ENCODE results near the gene CRISPLD2. TPM values are rescaled to one million over a fixed set of nuclear protein-coding genes. Genes with fewer than 3 reads are reported as not detected.

Gene CRISPLD2
- total and polyA plus RNA-seq, 9 of the 15 experiments (the other 6 are each of a cell fraction or from before 2014, with no cell fraction given): 0.03 to 0.24 (median 0.04) TPM; not detected in 4

GRCh38 chr16:84952335-84953189, 132.8 kb downstream of the CRISPLD2 start (continued):
- peak; percentile 94 for TF ChIP-seq KLF16 (IDR thresholded peaks at IDR 0.05)
- TF ChIP-seq ELF2 (CRISPR knock-in tag; IDR thresholded peaks at IDR 0.05): no peak
- peak; percentile 91 to 98; a peak in 3 of 4 replicates for TF ChIP-seq UBTF (IDR thresholded peaks at IDR 0.05; ENCODE audit: borderline replicate concordance in 1 of 2, low read depth in 2 of 2, low read length in 2 of 2)
- no peak for TF ChIP-seq DIDO1 (tag; IDR thresholded peaks at IDR 0.05; ENCODE audit: low read depth)
- peak; percentile 98 for TF ChIP-seq GATA2 (CRISPR knock-in tag; IDR thresholded peaks at IDR 0.05)
- no peak for TF ChIP-seq BDP1 (IDR thresholded peaks at IDR 0.05; ENCODE audit: insufficient read depth, insufficient read length)
- TF ChIP-seq NR2F6 (CRISPR knock-in tag; IDR thresholded peaks at IDR 0.05): no peak
- TF ChIP-seq BHLHE40 (IDR thresholded peaks at IDR 0.05; ENCODE audit: low read length): peak; percentile 95
- no peak for TF ChIP-seq WHSC1 (IDR thresholded peaks at IDR 0.05; ENCODE audit: low read length)
- TF ChIP-seq NCOA1 (IDR thresholded peaks at IDR 0.05; ENCODE audit: low read depth): peak; percentile 87; the same call in 1 of the 2 replicates
- TF ChIP-seq ELK1 (CRISPR knock-in tag; IDR thresholded peaks at IDR 0.05): no peak
- no peak for TF ChIP-seq SIN3A (IDR thresholded peaks at IDR 0.05; ENCODE audit: borderline replicate concordance in 2 of 2, control insufficient read depth in 1 of 2, low read depth in 2 of 2, low read length in 2 of 2)
- no peak for TF ChIP-seq TCF7L2 (IDR thresholded peaks at IDR 0.05; ENCODE audit: low read depth, low read length)
- peak; percentile 20 to 95; a peak in 2 of 4 replicates for TF ChIP-seq TEAD1 (CRISPR knock-in tag; IDR thresholded peaks at IDR 0.05)
- TF ChIP-seq SMC3 (conservative IDR thresholded peaks at IDR 0.05; ENCODE audit: insufficient read depth, low read depth, low read length): peak; percentile 79
- no peak for TF ChIP-seq MLX (CRISPR knock-in tag; conservative IDR thresholded peaks at IDR 0.05)
- TF ChIP-seq NR1H2 (CRISPR knock-in tag; IDR thresholded peaks at IDR 0.05): peak; percentile 60; the same call in 1 of the 2 replicates
- TF ChIP-seq RB1 (IDR thresholded peaks at IDR 0.05; ENCODE audit: low read depth): peak; percentile 64
- TF ChIP-seq EP300 (IDR thresholded peaks at IDR 0.05; ENCODE audit: low read length): peak; percentile 94
- TF ChIP-seq FOXA1 (IDR thresholded peaks at IDR 0.05; ENCODE audit: borderline replicate concordance): no peak
- peak; percentile 96 for TF ChIP-seq ZFX (CRISPR knock-in tag; IDR thresholded peaks at IDR 0.05)
- TF ChIP-seq EHMT2 (IDR thresholded peaks at IDR 0.05): peak; percentile 40; the same call in 1 of the 2 replicates
- TF ChIP-seq JUND (IDR thresholded peaks at IDR 0.05; ENCODE audit: borderline replicate concordance, low read depth, low read length): peak; percentile 78
- no peak; the same call in 1 of the 3 replicates for TF ChIP-seq JUND (tag; IDR thresholded peaks at IDR 0.05; ENCODE audit: borderline replicate concordance, low read depth, low read length)
- TF ChIP-seq SREBF2 (CRISPR knock-in tag; IDR thresholded peaks at IDR 0.05): no peak
